GM11168 (cell line): ENCODE data around the gene PTPN14.

ENCODE experiments used
- in situ Hi-C: fragments of 300-500 bp; cut with MboI; formaldehyde crosslinking; loops from one replicate; pipeline ENCODE4 v1.12.0; 2022; ENCODE audit warnings: low sequenced_read_pairs; ENCODE audit not compliant: unreplicated experiment

Gene PTPN14

DNA sequence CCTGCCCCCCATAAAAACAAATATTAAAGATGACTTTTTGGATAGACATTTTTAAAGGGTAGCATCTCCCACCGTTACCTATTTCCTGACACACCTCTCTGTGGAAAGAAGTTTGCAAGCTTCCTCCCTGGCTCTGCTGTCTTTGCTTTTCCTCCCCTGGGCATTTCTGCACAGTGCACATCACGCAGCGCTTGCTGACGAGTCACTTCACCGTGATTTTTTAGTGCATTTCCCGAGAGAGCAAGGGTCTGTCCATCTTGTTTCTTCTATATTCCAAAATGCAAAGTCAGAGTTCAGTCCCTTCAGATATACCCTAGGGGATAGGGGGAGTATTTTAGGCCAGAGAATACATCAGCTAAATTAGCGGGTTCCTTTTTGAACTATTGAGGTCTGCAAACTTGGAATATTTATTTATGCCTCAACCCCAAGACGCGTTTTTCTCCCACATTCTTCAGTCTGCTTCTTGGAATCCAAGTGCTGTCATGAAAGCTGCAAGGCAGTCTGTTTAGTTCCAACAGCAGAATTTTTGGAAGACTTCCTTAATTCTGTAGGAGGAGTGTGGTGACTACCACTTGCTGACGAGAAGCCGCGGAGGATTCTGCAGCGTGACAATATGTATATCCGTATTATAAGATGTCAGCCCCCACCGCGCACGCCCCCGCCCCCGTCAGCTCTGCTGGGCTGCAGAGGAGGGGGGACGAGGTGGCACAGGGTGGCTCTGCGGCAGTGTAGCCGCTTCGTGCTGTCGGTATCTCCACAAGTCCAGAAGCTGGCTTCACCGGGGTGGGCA is 248.1 kb downstream of the PTPN14 start:
- in situ Hi-C loops = no loop called here

- in situ Hi-C loops = no loop called here
Observed at GRCh38 chr1:214301526-214301925, 249.9 kb downstream of the PTPN14 start.

DNA sequence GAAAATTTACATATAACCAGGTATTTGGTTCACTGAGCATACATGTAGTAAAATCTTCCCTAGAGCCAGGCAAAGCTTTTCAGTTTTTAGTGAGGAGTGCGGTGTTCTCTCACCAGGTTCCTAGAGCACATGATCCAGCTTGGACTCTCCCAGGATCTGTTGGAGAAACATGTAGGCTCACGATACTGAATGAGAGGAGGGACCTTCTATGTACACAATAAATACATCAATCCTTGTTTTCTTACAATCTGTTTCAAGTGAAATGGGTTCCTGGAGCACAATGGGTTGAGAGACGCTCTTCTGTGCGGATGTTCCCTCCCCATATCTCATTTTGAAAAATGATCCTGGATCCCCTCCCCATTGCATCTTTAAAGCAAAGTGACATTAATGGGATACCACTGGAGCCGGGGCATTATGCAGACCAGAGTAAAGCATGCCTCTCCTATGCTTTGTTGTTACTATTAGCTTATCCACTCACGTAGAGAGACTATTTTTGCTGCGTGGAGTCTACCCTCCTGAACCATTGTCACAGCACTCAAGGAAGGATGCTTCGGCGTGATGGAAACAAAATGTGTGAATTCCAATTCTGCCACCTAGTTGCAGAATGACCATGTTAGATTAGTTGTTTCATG is 251.1 kb downstream of the PTPN14 start:
- in situ Hi-C loops = no loop called here
